ENCODE measurements around the gene ZNF385D. TPM values are rescaled to one million over a fixed set of nuclear protein-coding genes. Genes with fewer than 3 reads are reported as not detected.

ZNF385D gene
- total RNA-seq, 1 experiment from 2014 or later, result not detected

GRCh38 chr3:21449738-21450137, 301.3 kb downstream of the ZNF385D start:
- DNase-seq (ENCODE audit: low spot score), result no peak
- POLR2A ChIA-PET (ENCODE audit: low non-redundant PET), result interaction anchor here (0.6 kb wide), 1 partner anchor 1574 kb away, joined by 3 read pairs; no protein-coding TSS in a partner anchor
- TF ChIP-seq CTCF (conservative IDR thresholded peaks at IDR 0.05; ENCODE audit: low read depth, low read length), result no peak
- TF ChIP-seq EZH2 (IDR thresholded peaks at IDR 0.05; ENCODE audit: borderline replicate concordance, low read depth, low read length, poor library complexity, severe bottlenecking), result no peak
- CTCF ChIA-PET, result no interaction called here
- H3K9me3 ChIP-seq (ENCODE audit: low read depth, low read length, poor library complexity, severe bottlenecking), result peaks cover 39% of the 10 kb centered on the region
- H3K36me3 ChIP-seq (ENCODE audit: insufficient read depth, low read length, poor library complexity, severe bottlenecking), result no peaks in the 10 kb centered on the region
- H3K27ac ChIP-seq (ENCODE audit: low read depth, low read length, poor library complexity, severe bottlenecking), result no peak overlapping the region
- no peaks in the 10 kb centered on the region for H3K27me3 ChIP-seq (replicated peaks; ENCODE audit: insufficient read depth, low read depth, low read length, poor library complexity)
- no peaks in the 10 kb centered on the region for H3K4me1 ChIP-seq (ENCODE audit: insufficient read depth, low read length, poor library complexity, severe bottlenecking)
- intact Hi-C loops (cut with micrococcal nuclease; ENCODE audit: unreplicated experiment), result no loop called here
- no peak overlapping the region for H3K4me3 ChIP-seq (ENCODE audit: low read depth, low read length, poor library complexity, severe bottlenecking)
- BruUV-seq (replicated peaks), result no TSS peak

- ChIA-PET POLR2A (ENCODE audit: low non-redundant PET) (no interaction called here), CTCF (no interaction called here)
- Histone ChIP-seq H3K27me3 (replicated peaks; ENCODE audit: insufficient read depth, low read depth, low read length, poor library complexity) (no peaks in the 10 kb centered on the region), H3K27ac (ENCODE audit: low read depth, low read length, poor library complexity, severe bottlenecking) (no peak overlapping the region), H3K4me3 (ENCODE audit: low read depth, low read length, poor library complexity, severe bottlenecking) (no peak overlapping the region), H3K9me3 (ENCODE audit: low read depth, low read length, poor library complexity, severe bottlenecking) (peaks cover 41% of the 10 kb centered on the region), H3K36me3 (ENCODE audit: insufficient read depth, low read length, poor library complexity, severe bottlenecking) (no peaks in the 10 kb centered on the region), H3K4me1 (ENCODE audit: insufficient read depth, low read length, poor library complexity, severe bottlenecking) (no peaks in the 10 kb centered on the region)
- BruUV-seq (replicated peaks), result no TSS peak
- DNase-seq (ENCODE audit: low spot score), result no peak
- intact Hi-C loops (cut with micrococcal nuclease; ENCODE audit: unreplicated experiment), result no loop called here
- TF ChIP-seq EZH2 (IDR thresholded peaks at IDR 0.05; ENCODE audit: borderline replicate concordance, low read depth, low read length, poor library complexity, severe bottlenecking), result no peak
- TF ChIP-seq CTCF (conservative IDR thresholded peaks at IDR 0.05; ENCODE audit: low read depth, low read length), result no peak
Measured at GRCh38 chr3:21447476-21448151, 303.4 kb downstream of the ZNF385D start.

- POLR2A ChIA-PET (ENCODE audit: low non-redundant PET), result no interaction called here
- CTCF ChIA-PET, result no interaction called here
Measured at GRCh38 chr3:21446945-21447475, 304.0 kb downstream of the ZNF385D start.

More at GRCh38 chr3:21446945-21447475, 304.0 kb downstream of the ZNF385D start:
- H3K4me3 ChIP-seq (ENCODE audit: low read depth, low read length, poor library complexity, severe bottlenecking), result no peak overlapping the region
- no peak for DNase-seq (ENCODE audit: low spot score)
- TF ChIP-seq EZH2 (IDR thresholded peaks at IDR 0.05; ENCODE audit: borderline replicate concordance, low read depth, low read length, poor library complexity, severe bottlenecking), result no peak
- no peak for TF ChIP-seq CTCF (conservative IDR thresholded peaks at IDR 0.05; ENCODE audit: low read depth, low read length)
- no peaks in the 10 kb centered on the region for H3K27me3 ChIP-seq (replicated peaks; ENCODE audit: insufficient read depth, low read depth, low read length, poor library complexity)
- no peak overlapping the region for H3K27ac ChIP-seq (ENCODE audit: low read depth, low read length, poor library complexity, severe bottlenecking)
- intact Hi-C loops (cut with micrococcal nuclease; ENCODE audit: unreplicated experiment), result no loop called here
- no peaks in the 10 kb centered on the region for H3K36me3 ChIP-seq (ENCODE audit: insufficient read depth, low read length, poor library complexity, severe bottlenecking)
- no TSS peak for BruUV-seq (replicated peaks)
- no peaks in the 10 kb centered on the region for H3K4me1 ChIP-seq (ENCODE audit: insufficient read depth, low read length, poor library complexity, severe bottlenecking)
- peaks cover 36% of the 10 kb centered on the region for H3K9me3 ChIP-seq (ENCODE audit: low read depth, low read length, poor library complexity, severe bottlenecking)
